ENCODE results near the gene SPTLC3.

SPTLC3 gene

DNA sequence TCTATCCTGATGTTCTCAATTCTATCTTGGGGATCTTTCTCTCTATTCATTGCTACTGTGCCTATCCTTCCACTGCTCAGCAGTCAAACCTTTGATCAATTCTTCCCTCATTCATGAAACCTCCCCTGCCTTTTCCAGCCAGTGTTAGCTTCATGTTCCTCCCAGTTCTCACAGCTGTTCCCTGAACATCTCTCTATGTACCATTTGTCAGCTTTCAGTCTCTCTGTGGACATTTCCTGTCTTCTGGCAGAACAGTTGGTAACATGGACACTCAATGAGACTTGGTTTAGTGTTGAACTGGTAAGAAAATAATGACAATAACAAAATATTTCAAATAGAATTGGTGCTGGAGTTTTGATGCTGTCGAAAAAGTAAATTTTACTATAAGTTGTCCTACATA is 26.2 kb downstream of the SPTLC3 start:
- no peak for DNase-seq

DNA sequence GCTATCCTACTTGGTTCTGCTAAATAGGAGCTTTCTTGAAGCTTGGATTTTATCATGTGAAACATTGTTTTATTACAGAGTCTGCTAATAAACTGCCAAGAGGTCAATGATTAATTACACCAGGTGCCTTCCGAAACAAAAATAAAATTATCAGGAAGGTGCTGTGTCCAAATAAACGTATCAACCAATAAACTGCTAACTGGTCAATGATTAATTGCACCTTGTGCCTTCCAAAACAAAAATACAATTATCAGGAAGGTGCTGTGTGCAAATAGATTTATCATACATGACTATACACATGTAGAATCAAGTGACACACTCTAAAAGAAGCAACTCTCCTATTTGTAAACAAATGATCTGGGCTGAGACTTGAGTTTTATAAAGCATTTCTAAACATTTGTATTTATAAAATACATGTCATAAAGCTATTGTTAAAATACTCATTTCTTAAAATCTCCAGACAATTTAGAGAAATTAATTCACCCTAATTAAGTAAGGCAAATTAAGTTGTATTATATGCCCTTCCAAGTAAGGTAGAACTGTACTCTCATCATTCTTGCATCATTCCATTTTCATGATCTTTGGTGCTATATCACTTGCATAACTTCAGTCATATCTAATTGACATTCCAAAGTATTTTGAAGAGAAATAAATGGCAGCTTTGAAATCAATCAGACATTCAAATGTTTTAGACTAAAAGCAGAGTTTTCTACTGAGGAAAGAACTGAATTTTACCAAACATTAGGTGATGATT is 26.8 kb downstream of the SPTLC3 start:
- DNase-seq: no peak

- no peak for DNase-seq
These were observed 29.0 kb downstream of the SPTLC3 start for GRCh38 chr20:13037727-13038126.

- no peak for DNase-seq
These were observed 33.0 kb downstream of the SPTLC3 start for GRCh38 chr20:13041574-13042457.

DNA sequence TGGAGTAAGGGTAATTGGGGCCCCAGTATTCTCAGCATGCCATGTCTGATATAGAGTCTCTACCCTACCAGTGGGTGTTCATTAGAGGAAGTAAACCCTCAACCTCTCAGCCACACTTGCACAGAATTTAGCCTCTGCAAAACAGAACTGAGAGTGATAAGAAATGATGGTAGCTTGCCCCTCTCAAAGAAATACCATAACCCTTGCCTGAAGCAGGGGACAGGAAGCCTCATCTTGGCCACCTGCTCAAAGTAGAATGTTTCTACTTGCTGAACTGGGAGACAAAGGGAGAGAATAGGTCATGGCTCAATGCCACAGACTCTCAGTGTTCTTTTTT is 33.7 kb downstream of the SPTLC3 start:
- no peak for DNase-seq

DNA sequence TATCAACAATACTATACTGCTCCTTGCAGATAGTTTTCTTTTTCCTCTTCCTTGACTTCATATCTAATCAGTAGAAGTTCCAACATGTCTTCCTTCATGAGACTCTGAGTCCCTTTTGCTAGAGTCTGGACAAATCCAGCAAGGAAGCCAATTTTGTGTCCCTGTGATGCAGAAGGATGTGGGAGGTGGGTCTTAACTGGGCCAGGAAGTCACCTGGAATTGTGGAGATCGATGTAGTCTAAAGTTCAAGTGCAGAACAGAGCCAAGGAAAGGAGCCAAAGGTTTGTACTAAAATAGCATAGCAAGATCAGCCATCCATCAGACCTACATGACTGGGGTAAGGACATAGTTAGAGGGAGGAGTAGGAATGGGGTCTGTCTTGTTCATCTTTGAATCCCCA is 37.6 kb downstream of the SPTLC3 start:
- no peak for DNase-seq

- no peak for DNase-seq
These were observed 45.2 kb downstream of the SPTLC3 start for GRCh38 chr20:13054011-13054410.

DNA sequence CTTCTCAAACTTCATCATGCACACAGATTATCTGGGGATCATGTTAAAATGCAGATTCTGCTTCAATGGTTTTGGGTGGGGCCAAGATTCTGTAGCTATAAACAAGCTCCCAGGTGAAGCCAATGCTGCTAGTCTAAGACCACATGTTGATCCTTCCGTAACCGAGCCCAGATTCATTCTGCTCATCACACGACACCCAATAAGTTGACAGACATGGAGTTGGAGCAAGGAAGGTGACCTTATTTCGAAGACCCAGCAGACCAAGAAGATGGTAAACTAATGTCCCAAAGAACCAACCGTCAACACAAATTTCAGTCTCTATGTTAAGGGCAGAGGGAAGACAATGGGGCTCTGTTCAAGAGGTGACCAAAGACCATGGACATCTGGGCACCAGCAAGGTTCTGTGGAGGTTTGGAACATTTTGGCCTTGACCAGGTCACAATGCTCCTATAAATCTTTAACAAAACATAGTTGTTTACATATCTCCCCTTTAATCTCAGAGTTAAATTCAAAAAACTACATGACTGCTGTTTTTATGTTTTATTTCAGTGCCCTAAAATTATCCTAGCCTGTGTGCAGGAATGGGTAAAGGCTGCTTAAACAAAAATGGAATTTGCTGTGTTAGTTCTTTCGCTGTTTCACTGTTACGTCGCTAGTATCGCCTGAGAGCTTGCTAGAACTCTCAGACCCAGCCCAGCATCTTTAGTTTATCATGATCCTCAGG is 50.1 kb downstream of the SPTLC3 start:
- no peak for DNase-seq

- DNase-seq: no peak
These were observed 50.8 kb downstream of the SPTLC3 start for GRCh38 chr20:13059398-13060136.

DNA sequence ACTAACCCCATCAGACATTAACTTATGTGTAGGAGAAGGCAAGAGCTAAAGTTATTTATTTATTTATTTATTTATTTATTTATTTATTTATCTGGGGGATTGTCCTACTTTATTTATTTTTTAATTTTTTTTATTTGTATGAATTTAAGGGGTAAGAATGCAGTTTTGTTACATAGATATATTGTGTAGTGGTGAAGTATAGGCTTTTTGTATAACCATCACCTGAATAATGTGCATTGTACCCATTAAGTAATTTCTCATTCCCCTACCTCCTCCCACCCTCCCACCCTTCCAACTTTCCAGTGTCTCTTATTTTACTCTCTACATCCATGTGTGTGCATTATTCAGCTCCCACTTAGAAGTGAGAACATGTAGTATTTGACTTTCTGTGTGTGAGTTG is 51.6 kb downstream of the SPTLC3 start:
- DNase-seq: no peak

- no peak for DNase-seq
These were observed 52.6 kb downstream of the SPTLC3 start for GRCh38 chr20:13061381-13061780.

DNA sequence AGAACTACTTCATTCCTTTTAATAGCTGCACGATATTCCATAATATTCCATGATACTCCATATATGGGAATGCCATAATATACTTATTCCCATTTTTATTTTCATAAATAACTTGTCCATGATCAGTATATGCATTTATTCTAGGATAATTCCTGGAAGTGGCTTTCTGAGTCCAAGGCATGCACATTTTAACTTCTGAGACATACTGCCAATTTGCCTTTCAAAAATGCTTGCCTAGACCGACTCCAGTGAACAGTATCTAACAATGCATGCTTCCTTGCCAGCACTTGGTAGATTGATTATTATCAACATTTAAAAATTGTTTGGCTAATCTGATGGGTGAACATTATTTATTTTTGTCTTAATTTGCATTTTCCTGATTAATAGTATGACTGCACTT is 54.0 kb downstream of the SPTLC3 start:
- no peak for DNase-seq

- no peak for DNase-seq
These were observed 59.6 kb downstream of the SPTLC3 start for GRCh38 chr20:13068336-13068735.

GRCh38 chr20:13081877-13082276 is 73.1 kb downstream of the SPTLC3 start:
- DNase-seq: no peak

GRCh38 chr20:13082378-13082777 is 73.6 kb downstream of the SPTLC3 start:
- DNase-seq: no peak

- no peak for DNase-seq
These were observed 76.5 kb downstream of the SPTLC3 start for GRCh38 chr20:13085275-13085674.

- DNase-seq: no peak
These were observed 81.2 kb downstream of the SPTLC3 start for GRCh38 chr20:13089950-13090469.

GRCh38 chr20:13092111-13092510 is 83.3 kb downstream of the SPTLC3 start:
- DNase-seq: no peak

DNA sequence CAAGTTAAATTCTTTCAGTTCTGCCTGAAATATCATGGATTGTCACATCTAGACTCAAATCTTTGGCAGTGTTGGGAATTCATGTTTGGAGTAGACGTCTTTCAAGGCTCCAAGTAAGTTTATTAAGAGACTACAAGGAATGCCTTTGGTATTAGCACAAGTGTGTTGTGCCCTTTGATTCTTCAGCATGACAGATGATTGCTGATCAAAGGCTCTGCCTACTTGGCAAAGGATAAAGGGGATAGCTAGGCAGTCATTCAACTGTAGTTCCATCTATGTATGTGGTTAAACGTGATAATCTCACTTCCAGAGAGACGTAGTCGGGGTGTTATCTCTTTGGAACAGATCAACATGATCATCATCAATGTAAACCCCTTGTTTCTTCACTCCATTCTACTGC is 86.2 kb downstream of the SPTLC3 start:
- DNase-seq: no peak

DNA sequence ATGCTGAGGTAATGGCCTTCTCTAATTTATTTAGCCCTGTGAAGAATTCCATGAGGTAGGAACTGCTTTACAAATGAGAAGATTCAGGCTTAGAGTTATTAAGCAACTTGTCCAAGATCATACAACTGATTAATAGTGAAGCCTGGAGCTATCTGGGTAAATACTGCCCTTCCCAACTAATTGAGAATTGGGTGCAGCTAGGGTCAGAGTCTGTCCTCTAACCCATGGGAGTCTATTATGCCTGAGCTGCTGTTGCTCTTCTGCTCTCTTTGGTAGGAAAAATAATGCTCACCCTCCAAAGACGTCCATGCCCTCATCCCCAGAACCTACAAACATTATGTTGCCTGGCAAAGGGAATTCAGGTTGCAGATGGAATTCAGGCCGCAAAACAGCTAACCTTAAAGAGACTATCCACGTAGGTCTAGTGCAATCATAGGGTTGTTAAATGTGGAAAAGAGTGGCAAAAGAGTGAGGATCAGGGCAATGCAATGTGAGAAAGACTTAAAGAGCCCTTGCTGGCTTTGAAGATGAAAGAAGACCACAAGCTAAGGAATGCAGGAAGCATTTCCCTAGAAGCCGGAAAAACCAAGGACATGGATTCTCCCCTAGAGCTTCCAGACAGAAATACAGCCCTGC is 90.1 kb downstream of the SPTLC3 start:
- DNase-seq: no peak

DNA sequence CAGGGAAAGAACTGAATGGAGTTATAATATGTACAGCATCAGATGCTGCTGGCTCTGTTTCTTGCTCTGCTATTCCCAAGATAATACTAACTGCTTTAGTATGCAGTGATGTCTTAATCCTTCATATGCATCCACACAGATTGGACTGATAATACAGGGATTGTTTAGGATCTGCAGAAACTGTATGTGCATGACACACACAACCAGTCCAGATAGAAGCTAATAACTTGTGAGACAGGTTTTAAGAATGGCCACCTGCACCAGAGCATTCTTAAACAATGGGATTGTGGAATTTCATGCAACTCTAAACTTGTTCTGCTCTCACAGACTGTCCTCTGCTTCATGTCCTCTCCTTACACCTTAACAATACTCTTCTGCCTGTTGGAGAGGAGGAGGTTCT is 90.9 kb downstream of the SPTLC3 start:
- DNase-seq: no peak

- DNase-seq: no peak
These were observed 92.5 kb downstream of the SPTLC3 start for GRCh38 chr20:13101276-13101675.
